NB4 (cell line): Measurements from ENCODE around the gene DCUN1D2.

Experiments
- POLR2A ChIP-seq: IDR thresholded peaks from 2 replicates; pipeline ENCODE4 v1.6.1; 2011; ENCODE audit warnings: mild to moderate bottlenecking; ENCODE audit not compliant: insufficient read length; ENCODE audit errors: extremely low read depth
- TF ChIP-seq, protein P1 (sequence below): IDR thresholded peaks from one replicate; pipeline ENCODE4 v1.5.1; 2012; ENCODE audit warnings: low read depth, low read length

DNA sequence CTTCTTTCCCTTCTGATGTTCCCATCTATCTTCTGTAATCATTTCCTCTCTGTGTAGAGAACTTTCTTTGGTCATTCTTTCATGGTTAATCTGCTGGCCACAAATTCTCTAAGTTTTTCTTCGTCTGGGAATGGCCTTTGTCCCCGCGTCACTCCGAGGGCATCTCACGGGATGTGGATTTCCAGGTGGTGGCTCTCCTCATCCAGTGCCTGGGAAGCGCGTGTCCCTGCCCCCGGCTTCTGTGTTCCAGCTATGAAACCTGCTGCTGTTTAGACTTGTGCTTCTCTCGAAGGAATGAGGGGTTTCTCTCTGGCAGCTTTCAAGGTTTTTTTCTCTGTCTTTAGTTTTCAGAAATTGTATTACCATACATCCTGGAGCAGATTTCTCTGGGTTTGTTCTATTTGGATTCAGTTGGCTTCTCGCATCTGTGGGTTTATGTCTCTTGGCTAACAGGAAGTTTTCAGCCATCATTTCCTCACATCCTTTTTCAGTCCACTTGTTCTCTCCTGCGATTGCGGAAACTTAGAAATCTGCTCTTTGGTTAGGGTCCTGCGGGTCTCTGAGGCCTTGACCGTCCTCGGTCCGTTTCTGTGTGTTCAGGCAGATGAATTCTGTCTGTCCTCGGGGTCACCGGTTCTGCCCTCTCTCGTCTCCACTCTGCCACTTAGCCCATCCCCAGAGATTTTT, 36.9 kb upstream of the DCUN1D2 start:
- TF ChIP-seq, protein P1, sequence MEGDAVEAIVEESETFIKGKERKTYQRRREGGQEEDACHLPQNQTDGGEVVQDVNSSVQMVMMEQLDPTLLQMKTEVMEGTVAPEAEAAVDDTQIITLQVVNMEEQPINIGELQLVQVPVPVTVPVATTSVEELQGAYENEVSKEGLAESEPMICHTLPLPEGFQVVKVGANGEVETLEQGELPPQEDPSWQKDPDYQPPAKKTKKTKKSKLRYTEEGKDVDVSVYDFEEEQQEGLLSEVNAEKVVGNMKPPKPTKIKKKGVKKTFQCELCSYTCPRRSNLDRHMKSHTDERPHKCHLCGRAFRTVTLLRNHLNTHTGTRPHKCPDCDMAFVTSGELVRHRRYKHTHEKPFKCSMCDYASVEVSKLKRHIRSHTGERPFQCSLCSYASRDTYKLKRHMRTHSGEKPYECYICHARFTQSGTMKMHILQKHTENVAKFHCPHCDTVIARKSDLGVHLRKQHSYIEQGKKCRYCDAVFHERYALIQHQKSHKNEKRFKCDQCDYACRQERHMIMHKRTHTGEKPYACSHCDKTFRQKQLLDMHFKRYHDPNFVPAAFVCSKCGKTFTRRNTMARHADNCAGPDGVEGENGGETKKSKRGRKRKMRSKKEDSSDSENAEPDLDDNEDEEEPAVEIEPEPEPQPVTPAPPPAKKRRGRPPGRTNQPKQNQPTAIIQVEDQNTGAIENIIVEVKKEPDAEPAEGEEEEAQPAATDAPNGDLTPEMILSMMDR: no peak
- TF ChIP-seq POLR2A: no peak
